Neural cell (in vitro differentiated cells): ENCODE results near the gene CKB. TPM values are rescaled to one million over a fixed set of nuclear protein-coding genes. Genes with fewer than 3 reads are reported as not detected.

Experiments
- H2AFZ ChIP-seq: fragments of 200-600, 300-800 bp; sonication (generic), shearing (Covaris generic); 2 replicates; pipeline ENCODE4 v1.6.0; 2014; ENCODE audit warnings: low read depth, mild to moderate bottlenecking, antibody characterized with exemption, low read length, moderate library complexity
- H3F3A ChIP-seq: fragments of 200-600 bp; shearing (Covaris generic); 2 replicates; pipeline ENCODE4 v1.6.1; 2016; ENCODE audit warnings: mild to moderate bottlenecking, moderate library complexity, mixed read lengths, antibody characterized with exemption, low read length; ENCODE audit not compliant: insufficient read depth, poor library complexity, severe bottlenecking
- H3K27ac ChIP-seq: fragments of 200-600, 300-800 bp; sonication (generic), shearing (Covaris generic); 2 replicates; pipeline ENCODE4 v1.5.1; 2014; ENCODE audit warnings: mild to moderate bottlenecking, low read length, moderate library complexity
- H3K27me3 ChIP-seq: fragments of 300-800, 200-600 bp; sonication (generic), shearing (Covaris generic); 2 replicates; pipeline ENCODE4 v1.6.0; 2014; ENCODE audit warnings: mild to moderate bottlenecking, low read depth, low read length, moderate library complexity; ENCODE audit not compliant: insufficient read depth
- H3K36me3 ChIP-seq: fragments of 300-800, 200-600 bp; sonication (generic), shearing (Covaris generic); 2 replicates; pipeline ENCODE4 v1.5.1; 2014; ENCODE audit warnings: mild to moderate bottlenecking, antibody characterized with exemption, low read length, moderate library complexity; ENCODE audit not compliant: insufficient read depth
- H3K4me2 ChIP-seq: fragments of 300-800, 200-600 bp; sonication (generic), shearing (Covaris generic); 2 replicates; pipeline ENCODE4 v1.6.0; 2014; ENCODE audit warnings: mild to moderate bottlenecking, low read length
- H3K4me3 ChIP-seq: fragments of 300-800, 200-600 bp; sonication (generic), shearing (Covaris generic); 2 replicates; pipeline ENCODE4 v1.5.1; 2014; ENCODE audit warnings: mild to moderate bottlenecking, low read length, moderate library complexity
- H3K79me2 ChIP-seq: fragments of 200-600 bp; shearing (Covaris generic); replicated peaks from 2 replicates; pipeline ENCODE4 v1.6.0; 2014; ENCODE audit warnings: mild to moderate bottlenecking, low read length, moderate library complexity; ENCODE audit not compliant: insufficient read depth
- H3K9ac ChIP-seq: fragments of 300-800, 200-600 bp; sonication (generic), shearing (Covaris generic); 2 replicates; pipeline ENCODE4 v1.6.1; 2016; ENCODE audit warnings: mild to moderate bottlenecking, low read length, mixed read lengths
- H3K9me2 ChIP-seq: fragments of 200-600 bp; shearing (Covaris generic); 2 replicates; pipeline ENCODE4 v1.6.1; 2016; ENCODE audit warnings: mild to moderate bottlenecking, low read length, mixed read lengths; ENCODE audit not compliant: insufficient read depth
- H3K9me3 ChIP-seq: fragments of 200-600, 300-800 bp; sonication (generic), shearing (Covaris generic); 2 replicates; pipeline ENCODE4 v1.6.1; 2016; ENCODE audit warnings: mild to moderate bottlenecking, mixed run types, low read length, moderate library complexity, mixed read lengths
- H4K20me1 ChIP-seq: fragments of 200-600 bp; shearing (Covaris generic); 2 replicates; pipeline ENCODE4 v1.6.1; 2016; ENCODE audit warnings: mild to moderate bottlenecking, mixed run types; ENCODE audit not compliant: insufficient read depth
- EP300 ChIP-seq: fragments of 450-650 bp; conservative IDR thresholded peaks from 2 replicates; pipeline ENCODE4 v1.6.1; 2014; ENCODE audit warnings: antibody characterized with exemption, mild to moderate bottlenecking, moderate library complexity; ENCODE audit not compliant: poor library complexity, severe bottlenecking
- EZH2 ChIP-seq: fragments of 200-600, 300-800 bp; shearing (Covaris generic), sonication (generic); IDR thresholded peaks from 2 replicates; pipeline ENCODE4 v1.6.1; 2014; ENCODE audit warnings: antibody characterized with exemption, low read length, borderline replicate concordance, mild to moderate bottlenecking; ENCODE audit not compliant: insufficient read depth, poor library complexity, severe bottlenecking
- MXI1 ChIP-seq: fragments of 450-650 bp; conservative IDR thresholded peaks from 2 replicates; pipeline ENCODE4 v1.6.1; 2014; ENCODE audit warnings: antibody characterized with exemption, mild to moderate bottlenecking; ENCODE audit not compliant: poor library complexity, severe bottlenecking
- POLR2AphosphoS5 ChIP-seq: IDR thresholded peaks from 2 replicates; pipeline ENCODE4 v1.6.1; 2012
- RAD21 ChIP-seq: fragments of 450-650 bp; conservative IDR thresholded peaks from 2 replicates; pipeline ENCODE4 v1.6.1; 2014; ENCODE audit warnings: antibody characterized with exemption, mild to moderate bottlenecking, moderate library complexity
- REST ChIP-seq: IDR thresholded peaks from 2 replicates; pipeline ENCODE4 v1.6.1; 2012; ENCODE audit warnings: borderline replicate concordance
- SMC3 ChIP-seq: fragments of 450-650 bp; conservative IDR thresholded peaks from 2 replicates; pipeline ENCODE4 v1.6.1; 2014; ENCODE audit warnings: antibody characterized with exemption, mild to moderate bottlenecking, moderate library complexity; ENCODE audit not compliant: poor library complexity
- TAF1 ChIP-seq: IDR thresholded peaks from 2 replicates; pipeline ENCODE4 v1.6.1; 2012; ENCODE audit warnings: low read depth
- polyA plus RNA-seq: library from polyadenylated mRNA; depleted of rRNA; stranded (reverse); fragments of >200 nt; gene quantifications from 2 replicates; pipeline ENCODE4 v1.2.3, GENCODE V29; 2014
- TF ChIP-seq, protein P1 (sequence below): fragments of 450-650 bp; IDR thresholded peaks from 2 replicates; pipeline ENCODE4 v1.5.1; 2014; ENCODE audit warnings: antibody characterized with exemption, mild to moderate bottlenecking, moderate library complexity; ENCODE audit not compliant: poor library complexity, severe bottlenecking

Gene CKB
- polyA plus RNA-seq, 1 donor from 2014 or later = 918 TPM

GRCh38 chr14:103504991-103505565, 17.6 kb downstream of the CKB start:
- Histone ChIP-seq H3K4me3 (no peak overlapping the region), H3K36me3 (peaks cover 11% of the 10 kb centered on the region), H3K9me2 (no peaks in the 10 kb centered on the region), H3K79me2 (no peaks in the 10 kb centered on the region), H3F3A (no peaks in the 10 kb centered on the region), H3K27me3 (no peaks in the 10 kb centered on the region), H2AFZ (no peak overlapping the region), H3K27ac (no peak overlapping the region), H3K9me3 (no peaks in the 10 kb centered on the region), H3K4me2 (no peak overlapping the region), H3K9ac (no peak overlapping the region), H4K20me1 (no peaks in the 10 kb centered on the region)
- no peak for TF ChIP-seq MXI1
- TF ChIP-seq, protein P1, sequence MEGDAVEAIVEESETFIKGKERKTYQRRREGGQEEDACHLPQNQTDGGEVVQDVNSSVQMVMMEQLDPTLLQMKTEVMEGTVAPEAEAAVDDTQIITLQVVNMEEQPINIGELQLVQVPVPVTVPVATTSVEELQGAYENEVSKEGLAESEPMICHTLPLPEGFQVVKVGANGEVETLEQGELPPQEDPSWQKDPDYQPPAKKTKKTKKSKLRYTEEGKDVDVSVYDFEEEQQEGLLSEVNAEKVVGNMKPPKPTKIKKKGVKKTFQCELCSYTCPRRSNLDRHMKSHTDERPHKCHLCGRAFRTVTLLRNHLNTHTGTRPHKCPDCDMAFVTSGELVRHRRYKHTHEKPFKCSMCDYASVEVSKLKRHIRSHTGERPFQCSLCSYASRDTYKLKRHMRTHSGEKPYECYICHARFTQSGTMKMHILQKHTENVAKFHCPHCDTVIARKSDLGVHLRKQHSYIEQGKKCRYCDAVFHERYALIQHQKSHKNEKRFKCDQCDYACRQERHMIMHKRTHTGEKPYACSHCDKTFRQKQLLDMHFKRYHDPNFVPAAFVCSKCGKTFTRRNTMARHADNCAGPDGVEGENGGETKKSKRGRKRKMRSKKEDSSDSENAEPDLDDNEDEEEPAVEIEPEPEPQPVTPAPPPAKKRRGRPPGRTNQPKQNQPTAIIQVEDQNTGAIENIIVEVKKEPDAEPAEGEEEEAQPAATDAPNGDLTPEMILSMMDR = no peak
- no peak for TF ChIP-seq EZH2
- TF ChIP-seq SMC3 = no peak
- no peak for TF ChIP-seq POLR2AphosphoS5
- TF ChIP-seq REST = no peak
- no peak for TF ChIP-seq EP300
- TF ChIP-seq TAF1 = no peak
- no peak for TF ChIP-seq RAD21

GRCh38 chr14:103503296-103503695, 19.3 kb downstream of the CKB start:
- H3K27ac ChIP-seq = no peak overlapping the region
- no peaks in the 10 kb centered on the region for H3K9me3 ChIP-seq
- TF ChIP-seq MXI1 (no peak), TAF1 (no peak), REST (no peak), EZH2 (no peak), EP300 (no peak), POLR2AphosphoS5 (no peak), SMC3 (no peak), RAD21 (no peak)
- TF ChIP-seq, protein P1 = no peak
- H3K79me2 ChIP-seq = no peaks in the 10 kb centered on the region
- H3K4me2 ChIP-seq = no peak overlapping the region
- no peaks in the 10 kb centered on the region for H3K27me3 ChIP-seq
- no peaks in the 10 kb centered on the region for H3F3A ChIP-seq
- no peak overlapping the region for H2AFZ ChIP-seq
- no peak overlapping the region for H3K9ac ChIP-seq
- no peaks in the 10 kb centered on the region for H3K9me2 ChIP-seq
- H3K36me3 ChIP-seq = peaks cover 11% of the 10 kb centered on the region
- H4K20me1 ChIP-seq = no peaks in the 10 kb centered on the region
- H3K4me3 ChIP-seq = no peak overlapping the region
